Measurements from ENCODE around the gene DCC. TPM values are rescaled to one million over a fixed set of nuclear protein-coding genes. Genes with fewer than 3 reads are reported as not detected.
A peak's percentile ranks its signal among the peaks of the same experiment; 100 is the strongest.

The DCC gene
- total and polyA plus RNA-seq, 2 experiments from 2014 or later = 0.27 to 0.38 TPM

DNA sequence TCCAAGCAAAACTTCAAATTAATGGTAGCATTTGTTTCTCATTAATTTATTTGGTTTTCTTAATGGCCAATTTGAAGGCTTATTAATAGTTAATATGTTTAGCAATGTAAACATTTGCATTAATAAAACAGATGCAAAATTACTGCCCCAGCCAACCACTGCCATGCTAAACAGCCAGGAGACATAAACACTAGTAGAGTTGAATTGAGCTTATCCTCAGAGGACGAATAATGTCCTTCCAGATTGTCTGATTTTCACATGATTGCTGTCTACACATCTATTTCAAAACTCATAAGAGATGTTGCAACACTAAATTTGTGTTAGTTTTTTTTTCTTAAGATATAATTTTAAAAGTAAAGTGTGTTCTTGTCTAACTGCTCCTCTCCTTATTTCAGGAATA is 128.5 kb downstream of the DCC start:
- no peaks in the 10 kb centered on the region for H3K9me3 ChIP-seq (ENCODE audit: low read depth)

GRCh38 chr18:52475325-52475724 is 135.3 kb downstream of the DCC start:
- H3K27me3 ChIP-seq = no peaks in the 10 kb centered on the region
- DNase-seq (ENCODE audit: low read depth in 1 of 2, low spot score in 1 of 2) = no peak
- H3K9me3 ChIP-seq (ENCODE audit: low read depth) = no peaks in the 10 kb centered on the region
- no peak overlapping the region for H3K4me3 ChIP-seq
- H3K27ac ChIP-seq = no peak overlapping the region
- H3K36me3 ChIP-seq = no peaks in the 10 kb centered on the region
- H3K4me1 ChIP-seq (ENCODE audit: low read depth) = no peaks in the 10 kb centered on the region
- TF ChIP-seq, protein P1, sequence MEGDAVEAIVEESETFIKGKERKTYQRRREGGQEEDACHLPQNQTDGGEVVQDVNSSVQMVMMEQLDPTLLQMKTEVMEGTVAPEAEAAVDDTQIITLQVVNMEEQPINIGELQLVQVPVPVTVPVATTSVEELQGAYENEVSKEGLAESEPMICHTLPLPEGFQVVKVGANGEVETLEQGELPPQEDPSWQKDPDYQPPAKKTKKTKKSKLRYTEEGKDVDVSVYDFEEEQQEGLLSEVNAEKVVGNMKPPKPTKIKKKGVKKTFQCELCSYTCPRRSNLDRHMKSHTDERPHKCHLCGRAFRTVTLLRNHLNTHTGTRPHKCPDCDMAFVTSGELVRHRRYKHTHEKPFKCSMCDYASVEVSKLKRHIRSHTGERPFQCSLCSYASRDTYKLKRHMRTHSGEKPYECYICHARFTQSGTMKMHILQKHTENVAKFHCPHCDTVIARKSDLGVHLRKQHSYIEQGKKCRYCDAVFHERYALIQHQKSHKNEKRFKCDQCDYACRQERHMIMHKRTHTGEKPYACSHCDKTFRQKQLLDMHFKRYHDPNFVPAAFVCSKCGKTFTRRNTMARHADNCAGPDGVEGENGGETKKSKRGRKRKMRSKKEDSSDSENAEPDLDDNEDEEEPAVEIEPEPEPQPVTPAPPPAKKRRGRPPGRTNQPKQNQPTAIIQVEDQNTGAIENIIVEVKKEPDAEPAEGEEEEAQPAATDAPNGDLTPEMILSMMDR (IDR thresholded peaks at IDR 0.05; ENCODE audit: low read depth, low read length) = no peak

More for the DNA sequence above, 128.5 kb downstream of the DCC start:
- Histone ChIP-seq H3K4me3 (no peak overlapping the region), H3K27me3 (peaks cover 11% of the 10 kb centered on the region), H3K36me3 (no peaks in the 10 kb centered on the region), H3K4me1 (ENCODE audit: low read depth) (no peaks in the 10 kb centered on the region), H3K27ac (no peak overlapping the region)
- DNase-seq (ENCODE audit: low read depth in 1 of 2, low spot score in 1 of 2) = no peak
- TF ChIP-seq, protein P1 (IDR thresholded peaks at IDR 0.05; ENCODE audit: low read depth, low read length) = no peak

GRCh38 chr18:52481116-52481515 is 141.1 kb downstream of the DCC start:
- Histone ChIP-seq H3K4me3 (no peak overlapping the region), H3K4me1 (ENCODE audit: low read depth) (no peaks in the 10 kb centered on the region), H3K36me3 (no peaks in the 10 kb centered on the region), H3K9me3 (ENCODE audit: low read depth) (no peaks in the 10 kb centered on the region), H3K27me3 (no peaks in the 10 kb centered on the region), H3K27ac (no peak overlapping the region)
- TF ChIP-seq, protein P1 (IDR thresholded peaks at IDR 0.05; ENCODE audit: low read depth, low read length) = no peak
- DNase-seq (ENCODE audit: low read depth in 1 of 2, low spot score in 1 of 2) = no peak

DNA sequence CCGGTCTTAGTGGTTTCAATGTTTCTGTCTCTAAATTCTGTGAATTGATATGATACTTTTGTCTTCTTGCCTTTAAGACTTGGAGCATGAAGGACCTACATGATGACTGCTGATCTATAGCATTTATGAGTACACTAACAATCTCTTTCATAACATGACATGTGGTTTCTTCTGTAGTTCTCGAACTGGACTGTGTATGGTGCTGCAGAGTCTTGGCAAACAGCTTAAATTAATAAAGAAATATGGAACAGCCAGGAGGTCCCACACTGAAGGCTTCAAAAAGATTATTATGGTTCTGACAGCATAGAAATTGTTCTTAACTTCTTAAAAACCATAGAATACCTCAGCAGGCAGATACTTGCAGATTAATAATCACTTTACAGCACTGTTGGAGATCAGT is 145.0 kb downstream of the DCC start:
- Histone ChIP-seq H3K4me1 (ENCODE audit: low read depth) (no peaks in the 10 kb centered on the region), H3K4me3 (no peak overlapping the region), H3K27me3 (peaks cover 3% of the 10 kb centered on the region), H3K27ac (no peak overlapping the region), H3K36me3 (no peaks in the 10 kb centered on the region), H3K9me3 (ENCODE audit: low read depth) (no peaks in the 10 kb centered on the region)
- DNase-seq (ENCODE audit: low read depth in 1 of 2, low spot score in 1 of 2) = no peak
- TF ChIP-seq, protein P1 (IDR thresholded peaks at IDR 0.05; ENCODE audit: low read depth, low read length) = no peak

- Histone ChIP-seq H3K4me3 (no peak overlapping the region), H3K27me3 (peaks cover 3% of the 10 kb centered on the region), H3K27ac (no peak overlapping the region), H3K36me3 (no peaks in the 10 kb centered on the region), H3K4me1 (ENCODE audit: low read depth) (no peaks in the 10 kb centered on the region), H3K9me3 (ENCODE audit: low read depth) (no peaks in the 10 kb centered on the region)
- peak in 1 of 2 donors; percentile 30 for DNase-seq (ENCODE audit: low read depth in 1 of 2, low spot score in 1 of 2)
- TF ChIP-seq, protein P1 (IDR thresholded peaks at IDR 0.05; ENCODE audit: low read depth, low read length) = no peak
Measured at GRCh38 chr18:52486052-52486451, 146.1 kb downstream of the DCC start.
